Measurements from ENCODE around the gene DNAJC15.

GRCh38 chr13:43019811-43020210 lies 3.6 kb upstream of the DNAJC15 start:
- TF ChIP-seq CTCF (IDR thresholded peaks at IDR 0.05): no peak
- TF ChIP-seq POLR2A (IDR thresholded peaks at IDR 0.05): no peak

All from thyroid gland (tissue), 4 donors.